Activated naive CD8-positive, alpha-beta T cell treated with anti-CD3 and anti-CD28 coated beads, Interleukin-2, amount 50 U/mL, for 24 hours (primary cell): Measurements from ENCODE around the gene PTPRN2.
"Not testable (repeated sequence)": the region's sequence is repeated elsewhere in the genome, so short reads cannot be mapped to it uniquely, and the experiment has no call there.

Experiments
- ATAC-seq: fragments of 150-1000 bp; cut with Tn5 transposase; one replicate; pipeline ENCODE4 v1.10.0; 2021
- DNase-seq: peaks from one replicate; pipeline ENCODE4 v3.0.0; 2021
- H3K27ac Mint-ChIP-seq: one replicate; pipeline ENCODE4 v1.8.0; 2021; ENCODE audit warnings: mild to moderate bottlenecking, mixed read lengths
- H3K27me3 Mint-ChIP-seq: one replicate; pipeline ENCODE4 v1.8.0; 2021; ENCODE audit warnings: mixed read lengths
- H3K36me3 Mint-ChIP-seq: one replicate; pipeline ENCODE4 v1.8.0; 2021; ENCODE audit warnings: low read depth, mixed read lengths
- H3K4me1 Mint-ChIP-seq: one replicate; pipeline ENCODE4 v1.8.0; 2021; ENCODE audit warnings: mixed read lengths
- H3K4me3 Mint-ChIP-seq: one replicate; pipeline ENCODE4 v1.8.0; 2021; ENCODE audit warnings: mild to moderate bottlenecking, moderate library complexity, mixed read lengths
- H3K9me3 Mint-ChIP-seq: one replicate; pipeline ENCODE4 v1.8.0; 2021; ENCODE audit warnings: mixed read lengths

The PTPRN2 gene

DNA sequence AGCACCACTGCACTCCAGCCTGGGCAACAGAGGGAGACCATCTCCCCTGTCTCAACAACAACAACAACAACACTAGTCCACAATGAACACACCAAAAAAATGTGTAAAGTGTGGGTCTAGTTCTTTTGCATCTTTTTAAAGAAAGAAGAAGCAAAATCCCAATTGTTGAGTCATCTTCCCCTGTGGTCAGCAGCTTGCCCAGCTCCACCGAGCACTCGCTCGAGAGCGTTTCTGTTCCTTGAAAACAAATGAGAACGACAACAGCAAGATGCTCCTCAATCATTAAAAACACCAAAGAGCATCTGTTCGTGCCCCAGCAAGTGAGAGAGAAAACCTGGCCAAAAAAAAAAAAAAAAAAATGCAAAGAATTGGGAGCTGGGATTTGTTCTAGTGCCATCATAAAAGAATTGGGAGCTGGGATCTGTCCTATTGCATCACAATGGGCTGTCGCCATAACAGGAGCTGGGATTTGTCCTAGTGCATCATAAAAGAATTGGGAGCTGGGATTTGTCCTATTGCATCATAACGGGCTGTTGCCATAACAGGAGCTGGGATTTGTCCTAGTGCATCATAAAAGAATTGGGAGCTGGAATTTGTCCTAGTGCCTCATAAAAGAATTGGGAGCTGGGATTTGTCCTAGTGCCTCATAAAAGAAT lies 118.1 kb downstream of the PTPRN2 start:
- no peak overlapping the region for H3K4me3 Mint-ChIP-seq
- peaks cover 9% of the 10 kb centered on the region for H3K27me3 Mint-ChIP-seq
- no peak overlapping the region for H3K27ac Mint-ChIP-seq
- peaks cover 8% of the 10 kb centered on the region for H3K9me3 Mint-ChIP-seq
- H3K4me1 Mint-ChIP-seq = no peaks in the 10 kb centered on the region
- no peaks in the 10 kb centered on the region for H3K36me3 Mint-ChIP-seq
- ATAC-seq = no peak
- DNase-seq = no peak

DNA sequence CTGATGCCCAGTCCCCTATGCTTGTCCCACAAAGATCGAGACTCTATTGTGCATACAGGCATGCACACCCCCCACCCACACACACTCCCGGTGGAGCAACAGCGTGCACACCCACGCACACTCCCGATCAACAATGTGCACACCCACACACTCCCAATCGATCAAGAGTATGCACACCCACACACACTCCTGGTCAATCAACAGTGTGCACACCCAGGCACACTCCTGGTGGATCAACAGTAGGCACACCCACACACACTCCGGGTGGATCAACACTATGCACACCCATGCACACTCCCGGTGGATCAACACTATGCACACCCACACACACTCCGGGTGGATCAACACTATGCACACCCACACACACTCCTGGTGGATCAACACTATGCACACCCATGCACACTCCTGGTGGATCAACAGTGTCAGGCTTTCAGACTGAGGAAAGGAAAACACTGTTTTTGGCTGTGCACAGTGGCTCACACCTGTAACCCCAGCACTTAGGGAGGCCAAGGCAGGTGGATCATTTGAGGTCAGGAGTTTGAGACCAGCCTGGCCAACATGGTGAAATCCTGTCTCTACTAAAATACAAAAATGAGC lies 118.8 kb downstream of the PTPRN2 start:
- no peak overlapping the region for H3K4me3 Mint-ChIP-seq
- peaks cover 8% of the 10 kb centered on the region for H3K27me3 Mint-ChIP-seq
- no peaks in the 10 kb centered on the region for H3K4me1 Mint-ChIP-seq

DNA sequence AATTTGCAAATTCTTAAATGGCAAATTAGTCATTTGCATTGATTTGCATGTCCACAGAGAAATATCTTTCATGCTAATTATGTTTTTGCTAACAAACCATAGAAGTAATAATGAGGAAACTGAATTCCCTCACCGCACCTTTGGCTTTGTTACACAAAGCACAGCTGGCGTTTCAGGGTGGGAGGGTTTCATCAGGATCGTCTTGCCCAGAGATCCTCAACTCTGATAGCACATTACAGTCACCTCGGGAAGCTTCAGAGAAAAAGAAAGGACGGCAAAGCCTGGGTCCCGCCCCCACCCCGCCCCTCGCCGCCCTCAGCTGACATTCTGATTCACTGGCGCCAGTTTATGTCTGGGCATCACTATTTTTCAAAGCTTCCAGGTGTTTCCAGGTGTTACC lies 119.4 kb downstream of the PTPRN2 start:
- Mint-ChIP-seq H3K4me1 (no peaks in the 10 kb centered on the region), H3K27me3 (peaks cover 7% of the 10 kb centered on the region), H3K27ac (no peak overlapping the region), H3K36me3 (no peaks in the 10 kb centered on the region), H3K9me3 (peaks cover 16% of the 10 kb centered on the region), H3K4me3 (no peak overlapping the region)
- ATAC-seq = no peak
- no peak for DNase-seq

More for the DNA sequence above, 118.8 kb downstream of the PTPRN2 start:
- ATAC-seq (no peak), DNase-seq (no peak)
- no peaks in the 10 kb centered on the region for H3K36me3 Mint-ChIP-seq
- peaks cover 11% of the 10 kb centered on the region for H3K9me3 Mint-ChIP-seq
- no peak overlapping the region for H3K27ac Mint-ChIP-seq

DNA sequence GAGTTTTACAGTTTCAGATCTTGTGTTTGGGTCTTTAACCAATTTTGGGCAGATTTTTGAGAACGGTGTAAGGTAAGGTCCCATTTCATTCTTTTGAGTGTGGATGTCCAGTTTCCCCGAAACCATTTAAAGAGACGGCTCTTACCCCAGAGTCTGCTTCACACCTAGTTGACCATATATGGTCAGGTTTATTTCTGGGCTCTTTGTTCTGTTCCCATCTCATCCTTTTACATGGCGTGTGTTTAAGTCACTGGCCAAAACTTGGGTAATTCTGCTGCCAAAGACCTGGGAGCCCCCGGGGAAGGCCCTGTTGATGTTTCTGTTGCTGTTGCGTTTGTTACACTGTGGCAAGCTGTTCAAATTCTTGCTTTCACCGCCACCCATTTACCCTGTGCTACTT lies 120.1 kb downstream of the PTPRN2 start:
- ATAC-seq = no peak
- Mint-ChIP-seq H3K4me3 (no peak overlapping the region), H3K9me3 (peaks cover 18% of the 10 kb centered on the region), H3K36me3 (no peaks in the 10 kb centered on the region), H3K27ac (no peak overlapping the region), H3K27me3 (peaks cover 7% of the 10 kb centered on the region), H3K4me1 (no peaks in the 10 kb centered on the region)
- no peak for DNase-seq

DNA sequence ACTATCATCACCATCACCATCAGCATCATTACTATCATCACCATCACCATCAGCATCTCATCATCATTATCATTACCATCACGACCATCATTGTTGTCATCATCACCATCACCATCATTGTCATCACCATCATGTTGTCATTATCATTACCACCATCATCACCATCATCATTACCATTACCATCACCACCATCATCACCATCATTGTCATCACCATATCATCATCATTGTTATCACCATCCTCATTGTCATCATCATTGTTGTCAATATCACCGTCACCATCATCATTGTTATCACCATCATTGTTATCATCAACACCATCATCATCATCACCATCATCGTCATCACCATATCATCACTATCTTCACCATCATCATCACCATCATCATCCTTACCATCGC lies 124.3 kb downstream of the PTPRN2 start:
- Mint-ChIP-seq H3K27me3 (no peaks in the 10 kb centered on the region), H3K27ac (no peak overlapping the region), H3K4me3 (no peak overlapping the region), H3K9me3 (peaks cover 21% of the 10 kb centered on the region), H3K4me1 (no peaks in the 10 kb centered on the region), H3K36me3 (no peaks in the 10 kb centered on the region)
- ATAC-seq (no peak), DNase-seq (no peak)

DNA sequence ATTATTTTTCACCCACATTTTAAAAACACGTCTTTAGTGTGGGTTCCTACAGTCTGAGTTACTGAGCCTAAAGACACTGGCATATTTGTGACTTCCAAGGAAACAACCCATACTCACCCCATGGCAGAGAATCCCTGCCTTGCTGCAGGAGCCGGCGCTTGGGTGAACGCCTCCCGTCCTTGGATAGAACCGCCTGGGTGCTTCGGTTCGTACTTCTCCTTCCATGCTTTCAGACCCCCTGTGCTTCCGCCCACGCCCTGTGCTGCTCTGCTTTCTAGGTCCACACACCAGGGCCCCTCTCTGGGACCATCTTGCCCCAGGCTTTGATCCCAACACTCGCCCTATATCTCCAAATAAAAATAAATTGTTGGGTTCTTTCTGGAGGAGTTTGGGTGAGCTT lies 125.8 kb downstream of the PTPRN2 start:
- Mint-ChIP-seq H3K4me1 (no peaks in the 10 kb centered on the region), H3K4me3 (no peak overlapping the region), H3K36me3 (no peaks in the 10 kb centered on the region), H3K27ac (no peak overlapping the region), H3K9me3 (peaks cover 25% of the 10 kb centered on the region), H3K27me3 (no peaks in the 10 kb centered on the region)
- no peak for DNase-seq
- no peak for ATAC-seq

DNA sequence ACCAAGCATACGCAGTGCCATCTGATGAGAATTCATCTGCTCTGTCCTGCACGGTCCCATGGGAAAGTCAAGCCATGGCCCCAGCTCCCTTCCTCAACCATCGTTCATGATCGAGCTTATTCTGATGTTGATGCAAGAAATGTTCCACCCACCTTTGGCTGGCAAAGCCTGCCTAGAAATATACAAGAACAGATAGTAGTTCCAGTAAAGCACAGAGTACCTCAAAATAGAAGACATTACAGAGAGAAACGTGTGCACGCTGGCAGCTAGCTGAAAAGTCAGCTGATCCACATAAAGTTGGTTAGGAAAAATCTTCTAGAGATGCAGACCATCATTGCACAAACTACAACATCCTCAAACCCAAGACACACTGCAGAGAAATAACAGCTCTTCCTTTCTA lies 127.0 kb downstream of the PTPRN2 start:
- Mint-ChIP-seq H3K27ac (no peak overlapping the region), H3K9me3 (peaks cover 25% of the 10 kb centered on the region), H3K4me1 (no peaks in the 10 kb centered on the region), H3K4me3 (no peak overlapping the region), H3K36me3 (no peaks in the 10 kb centered on the region), H3K27me3 (no peaks in the 10 kb centered on the region)
- DNase-seq (no peak), ATAC-seq (no peak)

DNA sequence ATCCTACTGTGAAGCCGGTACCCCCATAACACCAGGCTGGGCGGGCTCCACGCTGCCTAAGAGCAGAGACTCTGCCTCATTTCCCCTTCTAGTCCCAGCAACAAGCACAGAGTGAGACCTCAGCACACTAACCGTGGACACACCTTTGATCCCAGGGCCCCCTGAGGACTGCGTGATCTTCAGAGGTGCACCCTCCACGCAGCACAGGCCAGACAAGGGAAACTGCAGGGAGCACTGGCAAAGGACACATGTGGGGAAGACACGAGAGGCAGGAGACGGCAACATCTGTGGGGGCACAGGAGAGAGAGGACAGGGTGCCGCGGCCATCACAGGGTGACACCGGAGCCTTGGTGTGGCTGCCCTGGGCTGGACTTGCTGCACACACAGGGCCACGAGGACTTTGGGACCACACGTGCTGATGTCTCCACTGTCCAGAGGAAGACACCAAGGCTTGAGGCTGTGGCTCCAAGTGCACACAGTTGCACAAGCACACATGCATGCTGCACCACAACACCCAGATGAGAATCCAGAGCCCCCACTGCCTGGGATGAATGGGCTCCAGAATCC lies 128.8 kb downstream of the PTPRN2 start:
- no peaks in the 10 kb centered on the region for H3K27me3 Mint-ChIP-seq
- H3K36me3 Mint-ChIP-seq = no peaks in the 10 kb centered on the region
- no peak overlapping the region for H3K4me3 Mint-ChIP-seq
- DNase-seq = no peak
- H3K27ac Mint-ChIP-seq = no peak overlapping the region
- no peaks in the 10 kb centered on the region for H3K4me1 Mint-ChIP-seq
- H3K9me3 Mint-ChIP-seq = peaks cover 20% of the 10 kb centered on the region
- no peak for ATAC-seq

DNA sequence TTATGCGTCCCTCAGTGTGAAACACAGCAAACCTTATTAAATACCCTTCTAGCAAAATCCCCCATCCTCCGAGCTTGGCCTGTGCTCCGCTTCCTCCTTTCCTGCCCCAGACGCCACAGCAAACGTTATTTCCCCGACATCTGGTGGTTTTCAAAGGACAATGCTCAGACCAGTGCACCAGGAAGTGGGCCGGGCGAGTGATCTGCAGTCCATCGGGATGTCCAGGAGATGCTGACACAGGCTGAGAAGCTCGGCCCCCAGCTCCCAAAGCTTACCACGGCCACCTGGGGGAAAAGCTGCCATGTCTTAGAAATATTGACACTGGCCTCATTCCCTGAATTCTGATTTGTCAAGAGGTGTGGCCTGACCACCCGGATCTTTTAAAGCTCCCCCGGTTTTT lies 129.5 kb downstream of the PTPRN2 start:
- no peak overlapping the region for H3K27ac Mint-ChIP-seq
- no peaks in the 10 kb centered on the region for H3K36me3 Mint-ChIP-seq
- peaks cover 15% of the 10 kb centered on the region for H3K9me3 Mint-ChIP-seq
- no peak overlapping the region for H3K4me3 Mint-ChIP-seq
- H3K4me1 Mint-ChIP-seq = no peaks in the 10 kb centered on the region
- DNase-seq (no peak), ATAC-seq (no peak)
- no peaks in the 10 kb centered on the region for H3K27me3 Mint-ChIP-seq

DNA sequence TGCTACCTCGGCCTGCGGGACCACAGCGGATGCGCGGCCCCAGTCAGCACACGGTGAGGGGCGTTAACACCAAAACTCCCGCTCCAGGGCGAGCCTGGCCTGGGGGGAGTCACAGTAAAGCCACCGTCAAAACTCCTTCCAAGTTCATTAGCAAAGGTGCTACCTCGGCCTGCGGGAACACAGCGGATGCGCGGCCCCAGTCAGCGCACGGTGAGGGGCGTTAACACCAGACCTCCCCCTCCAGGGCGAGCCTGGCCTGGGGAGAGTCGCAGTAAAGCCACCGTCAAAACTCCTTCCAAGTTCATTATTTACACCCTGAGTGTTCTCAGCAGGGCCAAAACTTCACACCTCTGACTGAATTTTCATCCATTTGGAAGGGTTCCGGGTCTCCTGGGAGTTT lies 130.0 kb downstream of the PTPRN2 start:
- H3K27ac Mint-ChIP-seq, H3K27me3 Mint-ChIP-seq, H3K4me1 Mint-ChIP-seq, DNase-seq, H3K36me3 Mint-ChIP-seq, ATAC-seq, H3K4me3 Mint-ChIP-seq: not testable (repeated sequence)
- H3K9me3 Mint-ChIP-seq = peaks cover 14% of the 10 kb centered on the region

DNA sequence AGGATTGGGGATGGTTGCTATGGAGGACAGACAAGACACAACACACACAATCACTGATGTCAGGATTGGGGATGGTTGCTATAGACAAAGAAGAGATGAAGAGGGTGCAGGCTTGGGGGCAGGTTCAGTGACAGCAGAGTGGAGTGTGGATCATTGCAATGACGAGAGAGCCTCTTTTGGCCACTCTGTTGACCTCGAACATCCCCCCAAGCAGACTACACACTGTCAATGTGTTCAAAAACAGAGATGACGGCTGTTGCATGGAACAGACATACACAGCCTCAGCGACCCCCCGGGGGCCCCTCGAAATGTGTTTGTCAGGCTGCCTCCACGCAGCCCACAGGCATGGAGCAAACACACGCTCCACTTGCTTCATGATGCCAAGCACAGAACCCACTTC lies 133.0 kb downstream of the PTPRN2 start:
- DNase-seq (no peak), ATAC-seq (no peak)
- H3K4me3 Mint-ChIP-seq = no peak overlapping the region
- H3K27me3 Mint-ChIP-seq = no peaks in the 10 kb centered on the region
- no peaks in the 10 kb centered on the region for H3K36me3 Mint-ChIP-seq
- no peaks in the 10 kb centered on the region for H3K4me1 Mint-ChIP-seq
- no peak overlapping the region for H3K27ac Mint-ChIP-seq
- H3K9me3 Mint-ChIP-seq = peaks cover 10% of the 10 kb centered on the region

DNA sequence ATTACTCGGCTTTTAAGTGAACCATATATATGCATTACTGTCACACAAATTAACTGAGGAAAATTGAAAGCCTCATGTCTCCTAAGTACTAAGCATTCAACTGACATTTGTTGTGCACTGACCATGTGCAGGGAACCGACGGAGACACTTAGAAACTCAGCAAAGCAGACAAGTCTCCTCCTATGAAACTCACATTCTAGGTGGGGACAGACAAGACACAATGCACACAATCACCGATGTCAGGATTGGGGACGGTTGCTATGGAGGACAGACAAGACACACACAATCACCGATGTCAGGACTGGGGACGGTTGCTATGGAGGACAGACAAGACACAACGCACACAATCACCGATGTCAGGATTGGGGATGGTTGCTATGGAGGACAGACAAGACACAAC lies 134.0 kb downstream of the PTPRN2 start:
- H3K4me3 Mint-ChIP-seq = no peak overlapping the region

DNA sequence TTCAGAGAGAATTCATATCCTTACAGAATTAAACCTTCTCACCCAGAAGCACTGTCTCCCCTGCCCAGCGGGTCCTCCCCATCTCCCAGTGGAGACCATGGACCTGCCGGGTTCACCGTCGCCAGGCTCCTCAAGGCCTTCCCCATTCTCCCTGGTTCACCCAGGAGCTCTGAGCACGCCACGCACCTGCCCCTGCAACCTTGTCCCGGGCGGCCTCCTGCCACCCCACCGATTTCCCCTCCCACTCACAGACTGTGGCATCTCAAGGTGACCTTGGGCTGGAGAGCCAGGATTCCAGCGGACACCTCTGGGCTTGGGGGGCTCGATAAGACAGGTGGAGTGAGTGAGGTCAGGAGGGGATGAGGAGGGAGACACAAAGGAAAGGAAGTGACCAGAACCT lies 135.3 kb downstream of the PTPRN2 start:
- no peaks in the 10 kb centered on the region for H3K27me3 Mint-ChIP-seq
- no peak overlapping the region for H3K27ac Mint-ChIP-seq
- H3K4me3 Mint-ChIP-seq = no peak overlapping the region
- no peak for DNase-seq
- ATAC-seq = no peak
- H3K4me1 Mint-ChIP-seq = no peaks in the 10 kb centered on the region
- no peaks in the 10 kb centered on the region for H3K36me3 Mint-ChIP-seq
- peaks cover 10% of the 10 kb centered on the region for H3K9me3 Mint-ChIP-seq

More for the DNA sequence above, 134.0 kb downstream of the PTPRN2 start:
- Mint-ChIP-seq H3K27ac (no peak overlapping the region), H3K27me3 (no peaks in the 10 kb centered on the region), H3K9me3 (peaks cover 10% of the 10 kb centered on the region), H3K36me3 (no peaks in the 10 kb centered on the region), H3K4me1 (no peaks in the 10 kb centered on the region)
- ATAC-seq = no peak
- DNase-seq = no peak

DNA sequence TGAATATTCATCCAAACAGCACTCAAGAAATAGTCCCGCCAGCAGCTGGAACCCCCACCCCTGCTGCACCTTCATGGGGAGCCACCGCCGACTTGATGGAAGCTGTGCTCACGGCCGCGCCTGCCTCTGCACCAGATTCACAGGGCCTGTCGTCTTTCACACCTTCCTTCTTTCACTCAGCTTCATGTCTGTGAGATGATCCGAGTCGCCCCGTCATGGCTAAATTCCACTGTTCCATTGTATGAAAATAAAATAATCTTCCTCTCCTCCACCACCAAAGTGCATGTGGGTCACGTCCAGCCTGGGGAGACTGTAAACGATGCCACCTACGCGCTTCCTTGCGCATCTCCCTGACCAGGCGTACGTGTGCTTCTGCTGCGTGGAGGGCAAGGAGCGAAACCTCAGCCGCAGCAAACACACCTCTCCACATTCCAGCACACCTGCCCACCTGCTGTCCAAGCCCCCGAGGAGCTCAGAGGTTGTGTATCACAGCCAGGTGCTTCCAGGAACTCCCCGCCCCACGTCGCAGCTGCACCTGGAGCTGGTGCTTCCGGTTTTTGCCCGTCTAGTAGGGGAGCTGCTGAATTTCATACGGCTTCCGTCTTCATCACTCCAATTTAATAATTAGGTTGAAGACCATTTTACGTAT lies 137.0 kb downstream of the PTPRN2 start:
- no peaks in the 10 kb centered on the region for H3K36me3 Mint-ChIP-seq
- H3K4me3 Mint-ChIP-seq = no peak overlapping the region
- peaks cover 3% of the 10 kb centered on the region for H3K9me3 Mint-ChIP-seq
- H3K27ac Mint-ChIP-seq = no peak overlapping the region
- no peaks in the 10 kb centered on the region for H3K27me3 Mint-ChIP-seq
- ATAC-seq (no peak), DNase-seq (no peak)
- H3K4me1 Mint-ChIP-seq = no peaks in the 10 kb centered on the region

DNA sequence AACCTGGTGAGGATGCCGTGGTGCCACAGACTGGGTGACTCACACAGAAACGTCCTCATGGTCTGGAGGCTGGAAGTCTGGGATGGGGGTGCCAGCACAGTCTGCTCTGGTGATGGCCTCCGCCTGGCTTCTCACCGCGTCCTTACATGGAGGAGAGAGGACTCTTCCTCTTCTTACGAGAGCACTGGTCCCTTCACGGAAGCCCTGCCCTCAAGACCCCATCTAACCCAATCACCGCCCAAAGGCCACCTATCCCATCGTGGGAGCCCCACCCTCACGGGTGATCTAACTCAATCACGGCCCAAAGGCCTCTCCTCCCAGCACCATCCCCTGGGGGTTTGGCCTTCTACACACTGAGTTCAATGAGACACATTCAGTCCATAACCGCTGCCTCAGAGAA lies 137.7 kb downstream of the PTPRN2 start:
- H3K27ac Mint-ChIP-seq = no peak overlapping the region
- H3K4me3 Mint-ChIP-seq = no peak overlapping the region
- no peaks in the 10 kb centered on the region for H3K4me1 Mint-ChIP-seq
- no peak for DNase-seq
- no peak for ATAC-seq
- no peaks in the 10 kb centered on the region for H3K27me3 Mint-ChIP-seq
- H3K36me3 Mint-ChIP-seq = no peaks in the 10 kb centered on the region
- peaks cover 3% of the 10 kb centered on the region for H3K9me3 Mint-ChIP-seq
